Muscle layer of colon (tissue), 2 donors: Measurements from ENCODE around the gene TCIRG1.
A peak's percentile ranks its signal among the peaks of the same experiment; 100 is the strongest.

ENCODE experiments used
- H3K27ac ChIP-seq: one replicate; pipeline ENCODE4 v1.7.0; 2013; ENCODE audit warnings: low read depth, mild to moderate bottlenecking, low read length, moderate library complexity
- H3K27me3 ChIP-seq, 2 donors: one replicate each; pipeline ENCODE4 v1.7.0; 2013; ENCODE audit warnings: low read length in 2 of 2, mild to moderate bottlenecking in 2 of 2; ENCODE audit not compliant: insufficient read depth in 2 of 2, control insufficient read depth in 1 of 2
- H3K36me3 ChIP-seq: one replicate; pipeline ENCODE4 v1.7.0; 2013; ENCODE audit warnings: mild to moderate bottlenecking, low read length; ENCODE audit not compliant: insufficient read depth
- H3K4me1 ChIP-seq: one replicate; pipeline ENCODE4 v1.7.0; 2013; ENCODE audit warnings: mild to moderate bottlenecking, low read length; ENCODE audit not compliant: insufficient read depth
- H3K4me3 ChIP-seq, 2 donors: one replicate each; pipeline ENCODE4 v1.7.0; 2013; ENCODE audit warnings: low read length in 2 of 2, low read depth in 1 of 2, mild to moderate bottlenecking in 1 of 2, moderate library complexity in 1 of 2
- H3K9ac ChIP-seq: one replicate; pipeline ENCODE4 v1.7.0; 2013; ENCODE audit warnings: low read length
- H3K9me3 ChIP-seq: one replicate; pipeline ENCODE4 v1.7.0; 2013; ENCODE audit warnings: mild to moderate bottlenecking, low read length
- donor health status: abdominal sarcoma.
- donor health status: Adenocarcinoma of cecum.

TCIRG1 gene

DNA sequence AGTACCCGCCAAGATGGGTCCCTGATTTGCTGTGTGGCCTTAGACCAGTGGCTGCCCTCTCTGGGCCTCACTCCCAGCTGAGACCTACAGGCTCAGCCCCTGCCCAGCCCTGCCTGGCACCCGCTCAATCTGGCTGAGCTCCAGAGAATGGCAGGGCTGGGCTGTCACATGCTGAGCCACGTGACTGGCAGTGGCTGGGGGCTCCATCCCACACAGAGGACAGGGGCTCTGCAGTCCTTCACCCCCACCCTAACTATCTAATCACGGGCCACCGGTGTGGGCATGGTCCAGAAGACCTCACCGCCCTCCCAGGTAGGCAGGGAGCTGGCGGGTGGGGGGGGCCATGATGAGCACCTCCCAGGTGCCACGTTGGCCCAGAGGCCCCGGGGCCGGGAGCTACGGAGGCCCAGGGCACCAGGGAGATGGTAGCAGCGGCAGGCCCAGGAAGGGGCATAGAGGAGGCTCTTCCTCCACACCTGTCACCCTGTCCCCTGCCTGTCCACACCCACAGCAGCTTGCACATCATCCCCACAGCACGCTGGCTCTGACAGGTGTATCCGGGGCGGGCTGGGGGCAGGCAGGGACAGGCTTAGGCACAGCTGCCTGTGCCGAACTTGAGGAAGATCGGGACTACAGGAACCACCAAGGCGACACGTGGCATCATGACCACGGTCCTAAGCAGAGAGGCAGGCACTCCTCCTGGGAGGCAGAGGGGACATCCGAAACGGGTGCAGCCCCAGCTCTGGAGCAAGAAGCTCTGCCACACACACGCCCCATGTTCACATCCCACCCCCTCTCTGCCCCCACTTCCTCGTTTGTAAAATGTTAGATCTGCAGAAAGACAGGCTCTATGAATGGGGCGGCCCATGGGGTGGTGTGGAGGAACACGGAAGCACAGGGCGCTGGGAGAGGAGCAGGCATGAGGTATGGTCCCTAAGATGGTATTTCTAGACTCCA is 30.2 kb upstream of the TCIRG1 start:
- H3K4me1 ChIP-seq: peaks cover 24% of the 10 kb centered on the region
- no peak overlapping the region for H3K27ac ChIP-seq
- no peak overlapping the region for H3K9ac ChIP-seq
- H3K4me3 ChIP-seq: no peak overlapping the region
- no peaks in the 10 kb centered on the region for H3K36me3 ChIP-seq
- no peaks in the 10 kb centered on the region for H3K9me3 ChIP-seq
- H3K27me3 ChIP-seq: no peaks in the 10 kb centered on the region

DNA sequence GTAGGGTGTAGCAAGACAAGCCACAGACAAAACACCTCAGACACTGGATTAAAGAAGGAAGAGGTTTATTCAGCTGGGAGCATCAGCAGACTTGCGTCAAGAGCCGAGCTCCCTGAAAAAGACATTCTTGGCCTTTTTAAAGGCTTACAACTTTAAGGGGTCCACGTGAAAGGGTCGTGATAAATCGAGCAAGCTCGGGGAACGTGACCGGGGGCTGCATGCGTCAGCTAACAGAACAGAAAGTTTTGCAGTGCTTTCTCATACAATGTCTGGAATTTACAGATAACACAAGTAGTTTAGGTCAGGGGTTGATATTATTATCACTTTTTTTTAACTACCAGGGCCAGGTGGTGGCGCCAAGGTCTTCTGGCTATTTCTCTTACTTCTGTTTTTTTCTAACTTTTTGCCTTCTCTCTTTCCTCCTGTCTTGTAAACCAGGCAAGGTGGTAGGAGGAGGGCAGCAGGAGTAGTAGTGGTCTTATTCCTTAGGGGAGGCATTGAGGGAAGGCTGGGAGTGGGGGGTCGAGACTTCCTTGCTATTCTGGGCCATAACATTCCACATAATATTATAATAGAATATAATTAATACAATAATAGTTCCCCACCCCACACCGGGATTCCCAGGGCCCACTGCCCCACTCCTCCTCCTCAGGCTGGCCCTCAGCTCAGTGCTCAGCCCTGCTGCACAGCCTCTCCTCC is 29.3 kb upstream of the TCIRG1 start:
- no peaks in the 10 kb centered on the region for H3K36me3 ChIP-seq
- peak overlapping the region; percentile 92 for H3K27ac ChIP-seq
- no peak overlapping the region for H3K4me3 ChIP-seq
- peaks cover 32% of the 10 kb centered on the region for H3K4me1 ChIP-seq
- H3K27me3 ChIP-seq: no peaks in the 10 kb centered on the region
- no peak overlapping the region for H3K9ac ChIP-seq
- no peaks in the 10 kb centered on the region for H3K9me3 ChIP-seq

DNA sequence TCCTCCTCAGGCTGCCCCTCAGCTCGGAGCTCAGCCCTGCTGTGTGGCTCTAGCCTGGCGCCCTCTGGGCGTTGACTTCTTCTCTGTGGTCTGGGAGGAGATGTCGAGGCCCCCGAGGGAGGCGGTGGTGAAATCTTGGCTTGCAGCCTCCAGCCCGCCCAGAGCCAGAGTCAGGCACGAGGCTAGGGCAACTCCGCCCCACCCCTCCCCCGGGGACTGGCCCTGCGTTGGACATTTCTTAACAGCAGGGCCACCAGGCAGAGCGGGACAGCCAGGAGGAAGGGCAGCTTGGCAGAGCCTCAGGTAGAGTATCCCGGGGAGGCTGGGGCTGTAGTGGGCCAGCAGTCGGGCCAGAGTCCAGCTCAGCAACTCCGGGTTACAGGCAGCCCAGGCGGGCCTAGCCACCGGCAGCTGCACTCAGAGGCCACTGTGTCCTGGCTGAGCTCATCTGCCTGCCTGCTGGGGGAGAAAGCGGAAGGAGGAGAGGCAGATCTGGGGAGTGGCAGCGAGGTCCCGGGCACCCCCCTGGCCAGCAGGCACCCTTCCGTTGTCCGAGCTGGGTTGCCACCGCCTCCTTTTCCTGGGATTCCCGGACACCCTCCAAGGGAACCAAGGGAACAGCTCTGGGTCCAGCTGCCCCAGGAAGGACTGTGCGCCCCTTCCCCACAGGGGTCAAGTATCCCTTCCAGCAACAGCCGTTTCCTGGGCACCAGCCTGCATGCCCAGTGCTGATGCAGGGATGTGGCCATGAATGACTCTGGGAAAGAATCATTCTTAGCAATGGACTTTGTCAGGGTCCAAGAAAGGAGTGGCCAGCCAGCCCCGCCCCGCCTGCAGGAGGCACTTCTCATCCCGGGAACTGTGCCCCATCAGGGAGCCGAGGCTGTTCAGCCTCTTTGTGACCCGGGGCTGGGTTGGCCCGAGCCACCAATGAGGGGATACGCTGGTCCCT is 28.5 kb upstream of the TCIRG1 start, which contains the start of gene ALDH3B1:
ALDH3B1 (plus strand) TSS at position 238 of the 952 bp plus-strand sequence. CDS start 4,971 bp downstream, outside the sequence.
- peak within 1 kb of the TSS; percentile 39 to 59 for H3K4me3 ChIP-seq

DNA sequence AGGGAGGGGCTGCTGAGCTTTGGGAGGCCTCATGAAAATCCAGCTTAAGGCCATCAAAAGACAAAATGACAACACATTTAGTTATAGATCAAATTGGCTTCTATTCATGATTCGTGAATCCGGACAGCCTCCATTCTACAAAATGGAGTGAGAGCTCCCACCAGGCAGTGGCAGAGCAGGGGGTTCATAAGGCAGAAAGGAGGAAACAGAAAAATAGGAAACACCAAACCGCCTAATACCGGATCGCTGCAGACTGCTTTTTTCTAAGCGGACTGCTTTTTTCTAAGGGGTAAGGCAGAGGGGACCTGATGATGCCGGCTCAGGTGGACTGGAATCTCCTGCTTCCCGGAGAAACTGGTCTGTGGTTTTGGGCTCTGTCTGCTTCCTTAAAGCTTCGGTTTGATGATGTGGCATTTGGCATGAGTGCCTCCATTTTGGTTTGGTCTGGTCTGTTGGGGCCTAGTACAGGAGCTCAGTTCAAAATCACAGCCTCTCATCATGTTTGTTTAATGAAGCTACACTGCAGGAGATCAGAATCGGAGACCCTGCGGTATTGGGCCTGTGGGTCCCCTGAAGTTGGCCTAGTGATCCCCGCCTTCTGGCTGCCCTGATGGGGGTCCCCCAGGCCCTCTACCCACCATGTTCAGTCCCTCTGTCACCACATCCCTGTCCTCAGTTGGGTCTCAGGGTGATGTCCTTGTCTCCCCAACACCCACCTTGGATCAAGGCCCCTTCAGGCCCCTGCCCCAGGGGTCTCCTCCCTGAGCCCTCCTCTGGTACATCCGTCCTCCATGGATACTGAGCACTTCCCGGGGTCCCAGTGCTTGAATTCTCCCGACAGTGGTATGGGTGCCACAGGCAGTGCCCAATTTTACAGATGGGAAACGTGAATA is 27.5 kb upstream of the TCIRG1 start:
- H3K36me3 ChIP-seq: no peaks in the 10 kb centered on the region
- peak overlapping the region; percentile 44 for H3K9ac ChIP-seq
- H3K4me3 ChIP-seq: peak overlapping the region; percentile 39 to 59
- H3K9me3 ChIP-seq: no peaks in the 10 kb centered on the region
- H3K4me1 ChIP-seq: peaks cover 34% of the 10 kb centered on the region
- H3K27me3 ChIP-seq: no peaks in the 10 kb centered on the region
- H3K27ac ChIP-seq: peak overlapping the region; percentile 92

More for the DNA sequence above, 28.5 kb upstream of the TCIRG1 start, which contains the start of gene ALDH3B1:
- H3K27me3 ChIP-seq: no peaks in the 10 kb centered on the region
- H3K36me3 ChIP-seq: no peaks in the 10 kb centered on the region
- peaks cover 34% of the 10 kb centered on the region for H3K4me1 ChIP-seq
- H3K9me3 ChIP-seq: no peaks in the 10 kb centered on the region
- H3K27ac ChIP-seq: peak within 1 kb of the TSS; percentile 92
- H3K9ac ChIP-seq: peak within 1 kb of the TSS; percentile 44

DNA sequence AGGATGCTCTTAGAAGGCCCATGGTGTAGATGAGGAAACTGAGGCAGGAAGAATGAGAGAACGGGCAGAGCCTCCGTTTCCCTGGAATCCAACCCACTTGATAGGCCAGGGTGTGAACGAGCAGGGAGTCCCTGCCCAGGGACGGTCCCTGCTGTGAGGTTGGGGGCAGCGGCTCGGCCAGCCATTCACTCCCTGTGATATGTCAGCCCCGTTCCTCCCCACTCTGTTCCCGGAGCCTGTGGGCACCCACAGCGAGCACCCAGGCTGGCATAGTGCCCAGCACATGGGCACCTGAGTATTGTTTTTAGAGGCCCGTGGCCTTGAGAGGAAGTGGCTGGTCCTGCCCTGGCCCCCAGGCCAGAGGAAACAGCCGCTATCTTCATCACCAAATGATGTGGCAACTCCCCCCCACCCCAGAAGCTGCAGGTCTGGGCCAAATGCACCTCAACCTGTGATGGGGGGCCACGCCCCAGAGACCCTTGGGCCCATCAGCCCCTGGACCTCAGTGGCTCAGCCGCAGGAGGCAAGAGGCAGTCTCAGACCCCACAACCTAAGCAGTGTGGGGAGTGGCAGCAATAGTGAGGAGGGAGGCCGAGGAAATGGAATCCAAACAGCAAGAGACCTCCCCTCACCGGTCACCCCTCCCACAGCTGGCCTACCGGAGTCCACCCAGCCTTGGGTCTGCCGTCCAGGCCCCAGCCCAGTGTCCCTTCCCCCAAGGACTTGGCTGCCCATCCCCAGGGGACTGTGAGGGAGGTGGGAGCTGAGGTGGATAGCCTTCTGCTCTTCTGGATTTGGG is 26.6 kb upstream of the TCIRG1 start:
- H3K4me1 ChIP-seq: peaks cover 34% of the 10 kb centered on the region
- no peak overlapping the region for H3K4me3 ChIP-seq
- no peak overlapping the region for H3K9ac ChIP-seq
- no peaks in the 10 kb centered on the region for H3K27me3 ChIP-seq
- H3K27ac ChIP-seq: no peak overlapping the region
- H3K36me3 ChIP-seq: no peaks in the 10 kb centered on the region
- no peaks in the 10 kb centered on the region for H3K9me3 ChIP-seq

DNA sequence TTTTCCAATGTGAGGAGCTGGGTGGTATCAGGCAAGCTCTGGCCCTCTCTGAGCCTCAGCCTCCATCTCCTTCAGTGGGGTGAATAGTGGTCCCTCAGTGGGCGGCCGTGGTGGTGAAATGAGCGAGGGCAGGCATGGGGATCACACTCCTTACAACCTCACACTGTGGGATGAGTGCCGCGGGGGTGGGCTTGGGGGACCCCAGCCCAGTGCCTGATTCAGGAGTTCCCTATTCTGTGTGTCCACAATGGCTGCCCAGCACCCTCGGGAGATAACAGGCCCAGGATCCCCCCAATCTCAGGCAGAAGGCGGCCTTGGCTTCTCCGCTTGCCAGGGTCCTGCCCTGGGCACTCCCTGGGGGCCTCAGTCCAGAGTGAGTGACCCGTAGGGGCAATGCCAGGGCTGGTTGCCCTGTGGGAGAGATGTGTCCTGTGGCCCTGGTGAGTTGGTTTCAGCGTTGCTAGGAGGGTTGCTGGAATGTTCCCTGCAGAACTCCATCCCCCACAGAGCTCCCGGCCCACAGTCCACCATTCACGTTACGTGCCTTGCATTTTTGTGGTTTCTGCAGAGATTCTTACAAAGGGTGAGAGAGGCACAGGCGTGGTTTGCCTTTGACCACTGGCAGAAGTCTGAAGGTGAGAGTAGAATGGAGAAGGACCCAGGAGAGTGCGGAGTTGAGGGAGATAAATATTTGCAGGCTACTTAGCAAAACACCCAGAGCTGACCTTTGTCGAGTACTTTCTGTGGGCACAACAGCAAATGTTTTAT is 25.8 kb upstream of the TCIRG1 start:
- no peaks in the 10 kb centered on the region for H3K36me3 ChIP-seq
- H3K9me3 ChIP-seq: no peaks in the 10 kb centered on the region
- no peak overlapping the region for H3K9ac ChIP-seq
- no peak overlapping the region for H3K27ac ChIP-seq
- H3K4me3 ChIP-seq: no peak overlapping the region
- H3K4me1 ChIP-seq: peaks cover 34% of the 10 kb centered on the region
- H3K27me3 ChIP-seq: no peaks in the 10 kb centered on the region

DNA sequence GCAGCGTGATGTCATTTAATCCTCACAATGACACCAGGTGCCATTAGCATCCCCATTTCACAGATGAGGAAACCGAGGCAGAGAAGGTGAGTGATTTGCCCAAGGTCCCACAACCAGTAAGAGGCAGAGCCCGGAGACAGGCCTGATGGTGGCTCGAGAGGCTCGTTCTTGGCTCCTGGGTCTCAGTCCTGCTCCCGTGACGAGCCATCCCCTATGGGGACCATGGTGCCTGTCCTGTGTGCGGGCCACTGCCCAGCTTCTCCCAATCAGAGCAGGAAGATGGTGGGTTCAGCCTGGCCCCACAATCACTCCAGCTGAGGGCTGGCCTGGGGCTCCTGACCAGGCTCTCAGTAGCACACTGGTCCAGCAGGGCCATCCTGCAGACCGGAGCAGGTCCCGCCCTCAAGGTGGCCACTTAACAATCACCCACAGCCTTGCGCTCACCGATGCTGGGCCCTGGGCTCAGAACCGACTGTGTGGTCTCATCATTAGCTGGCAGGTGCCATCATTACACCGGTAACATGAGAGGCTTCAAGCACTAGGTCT is 25.1 kb upstream of the TCIRG1 start:
- Histone ChIP-seq H3K27me3 (no peaks in the 10 kb centered on the region), H3K4me3 (no peak overlapping the region), H3K36me3 (no peaks in the 10 kb centered on the region), H3K9me3 (no peaks in the 10 kb centered on the region), H3K9ac (no peak overlapping the region), H3K4me1 (peaks cover 34% of the 10 kb centered on the region), H3K27ac (peak overlapping the region; percentile 39)

DNA sequence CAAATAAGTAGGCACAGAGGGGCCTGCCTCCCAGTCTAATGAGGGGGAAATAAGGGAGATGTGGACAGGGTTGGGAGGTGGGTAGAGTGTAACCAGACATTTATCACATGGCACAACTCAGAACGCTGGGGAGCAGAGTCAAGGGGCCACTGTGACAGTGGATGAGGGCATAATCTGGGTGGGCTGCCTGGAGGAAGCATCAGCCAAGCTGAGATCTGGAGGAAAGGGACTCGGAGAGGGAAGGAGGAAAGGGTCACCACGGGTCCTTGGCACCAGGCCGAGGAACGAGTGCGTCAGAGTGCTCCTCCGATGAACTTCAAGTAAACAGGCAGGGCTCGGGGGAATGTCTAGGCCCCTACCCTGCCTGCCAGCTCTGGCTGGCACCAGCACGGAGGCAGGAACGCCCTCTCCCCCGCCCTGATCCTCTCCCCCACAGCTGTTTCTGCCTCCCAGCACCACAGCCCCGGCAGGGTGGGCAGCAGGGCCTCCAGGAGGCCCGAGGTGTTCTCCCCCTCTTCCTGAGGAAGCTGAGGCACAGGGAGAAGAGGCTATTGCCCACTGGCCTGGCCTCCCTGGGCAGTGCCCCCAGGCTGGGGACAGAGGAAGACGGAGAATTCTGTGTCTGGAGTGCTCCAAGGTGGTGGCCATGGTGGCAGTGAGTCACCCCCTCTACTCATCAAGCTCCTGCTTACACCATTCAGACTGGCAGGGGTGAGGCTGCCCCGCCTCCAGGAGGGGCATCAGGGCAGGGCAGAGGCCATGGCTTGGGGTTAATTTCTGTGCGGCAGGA is 24.5 kb upstream of the TCIRG1 start:
- H3K4me1 ChIP-seq: peaks cover 32% of the 10 kb centered on the region
- peak overlapping the region; percentile 39 for H3K27ac ChIP-seq
- H3K9ac ChIP-seq: no peak overlapping the region
- H3K27me3 ChIP-seq: no peaks in the 10 kb centered on the region
- H3K9me3 ChIP-seq: no peaks in the 10 kb centered on the region
- H3K36me3 ChIP-seq: no peaks in the 10 kb centered on the region
- H3K4me3 ChIP-seq: peak overlapping the region in 1 of 2 donors; percentile 14
